OCI-LY7 (cell line): ENCODE measurements around the gene PCDHGC4.

ENCODE experiments used
- CTCF ChIP-seq: fragments of 200-600 bp; sonication (generic); conservative IDR thresholded peaks from 2 replicates; pipeline ENCODE4 v1.5.1; 2014; ENCODE audit warnings: mild to moderate bottlenecking, antibody characterized with exemption, low read length, moderate library complexity, mixed read lengths
- EZH2phosphoT487 ChIP-seq: fragments of 200-600 bp; sonication (generic); IDR thresholded peaks from 2 replicates; pipeline ENCODE4 v1.6.1; 2018; ENCODE audit warnings: low read depth, borderline replicate concordance, mild to moderate bottlenecking, mixed run types, antibody characterized with exemption, low read length, moderate library complexity, mixed read lengths

GRCh38 chr5:141441571-141442170 lies 43.2 kb upstream of the PCDHGC4 start:
- no peak for TF ChIP-seq EZH2phosphoT487
- TF ChIP-seq CTCF, result no peak
